SKM-1 (cell line): ENCODE results near the gene C4orf50.

Experiments
- DNase-seq: peaks from one replicate; lab custom pipeline; 2025; ENCODE audit not compliant: unreplicated experiment; lab: John Stamatoyannopoulos, UW

Gene C4orf50

DNA sequence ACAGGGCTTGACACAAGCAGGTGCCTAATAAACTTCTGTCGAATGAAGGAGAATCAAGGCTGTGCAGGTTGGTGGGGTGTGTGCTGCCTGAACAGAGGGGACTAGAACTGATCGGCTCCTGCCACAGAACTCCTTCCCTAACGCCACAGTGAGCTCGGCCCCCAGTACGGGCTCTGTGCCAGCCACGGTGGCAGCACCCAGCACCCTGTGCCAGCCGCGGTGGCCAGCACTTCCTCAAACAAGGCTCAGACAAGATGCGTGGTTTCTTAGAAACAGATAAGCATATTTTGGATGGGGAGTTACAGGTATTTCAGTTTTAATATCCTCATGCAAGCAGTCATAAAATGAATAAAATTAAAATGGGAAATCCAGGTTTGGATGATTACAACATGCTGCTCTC, 26.0 kb upstream of the C4orf50 start:
- no peak for DNase-seq

DNA sequence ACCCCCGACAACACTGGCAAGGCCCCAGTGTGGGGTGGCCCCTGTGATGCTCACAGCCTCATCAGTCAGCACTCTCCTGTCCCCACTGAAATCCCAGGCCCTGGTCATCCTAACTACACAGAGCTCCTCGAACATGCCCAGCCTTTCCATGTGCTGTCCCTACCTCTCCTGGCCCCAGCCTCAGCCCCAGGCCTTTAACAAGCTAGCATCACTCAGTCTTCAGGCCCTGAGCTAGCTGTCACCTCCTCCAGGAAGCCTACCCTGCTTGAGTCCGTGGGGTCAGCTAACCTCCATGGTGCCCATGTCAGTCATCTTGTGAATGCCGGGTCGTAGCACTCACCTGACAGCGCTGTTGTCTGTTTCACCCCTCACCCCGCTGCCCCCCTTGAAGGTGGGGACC, 25.6 kb upstream of the C4orf50 start:
- DNase-seq, result no peak

DNA sequence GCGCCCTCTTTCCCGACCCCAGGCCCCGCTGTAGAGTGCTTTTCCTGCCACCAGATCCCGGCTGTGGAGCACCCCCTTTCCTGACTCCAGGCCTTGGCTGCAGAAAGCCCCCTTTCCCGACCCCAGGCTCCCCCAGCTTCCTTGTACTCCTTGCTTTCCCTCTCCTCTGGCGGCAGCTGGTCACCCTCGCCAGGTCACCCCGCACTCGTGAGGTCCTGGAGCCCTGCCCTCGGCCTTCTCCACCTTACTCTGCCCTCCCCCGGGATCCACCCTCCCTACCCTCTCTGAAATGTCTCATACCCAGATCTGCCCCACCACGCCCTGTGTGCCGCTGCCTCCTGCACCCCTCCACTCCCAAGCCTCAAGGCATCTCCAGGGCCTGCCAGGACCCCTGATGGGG, 25.0 kb upstream of the C4orf50 start:
- no peak for DNase-seq

DNA sequence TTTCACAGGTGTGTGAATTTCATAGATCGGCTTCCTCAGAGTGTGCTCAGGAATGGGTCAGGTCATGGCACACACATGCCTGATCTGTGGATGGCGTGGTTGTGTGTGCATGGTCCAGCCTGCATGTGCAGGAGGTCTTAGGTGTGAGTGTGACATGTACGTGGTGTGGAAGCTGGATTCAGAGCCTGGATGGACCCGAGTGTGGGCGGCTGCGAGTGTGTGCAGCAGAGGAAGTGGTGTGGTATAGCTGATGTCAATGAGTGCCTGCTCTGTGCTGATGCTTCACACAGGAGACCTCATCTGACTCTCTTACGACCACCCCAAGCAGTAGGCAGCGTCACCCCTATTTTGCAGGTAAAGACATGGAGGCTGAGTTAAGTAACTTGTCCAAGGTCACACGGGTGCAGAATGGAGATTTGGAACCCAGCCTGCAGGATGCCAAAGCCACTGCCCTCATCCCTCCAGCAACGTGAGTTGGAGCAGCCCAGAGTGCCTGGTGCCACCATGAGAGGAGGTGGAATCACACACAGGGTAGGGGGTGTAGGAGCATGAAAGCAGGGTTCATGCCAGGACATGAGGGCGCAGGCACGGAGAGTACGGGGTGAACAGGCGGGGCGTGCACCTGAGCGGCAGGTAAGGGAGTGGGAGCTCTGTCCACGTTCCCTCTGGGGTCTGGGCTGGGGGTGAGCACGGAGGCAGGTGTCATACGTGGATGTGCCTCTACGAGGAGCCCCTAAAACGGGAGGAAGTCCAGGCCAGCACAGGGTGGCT, 24.2 kb upstream of the C4orf50 start:
- DNase-seq, result no peak

DNA sequence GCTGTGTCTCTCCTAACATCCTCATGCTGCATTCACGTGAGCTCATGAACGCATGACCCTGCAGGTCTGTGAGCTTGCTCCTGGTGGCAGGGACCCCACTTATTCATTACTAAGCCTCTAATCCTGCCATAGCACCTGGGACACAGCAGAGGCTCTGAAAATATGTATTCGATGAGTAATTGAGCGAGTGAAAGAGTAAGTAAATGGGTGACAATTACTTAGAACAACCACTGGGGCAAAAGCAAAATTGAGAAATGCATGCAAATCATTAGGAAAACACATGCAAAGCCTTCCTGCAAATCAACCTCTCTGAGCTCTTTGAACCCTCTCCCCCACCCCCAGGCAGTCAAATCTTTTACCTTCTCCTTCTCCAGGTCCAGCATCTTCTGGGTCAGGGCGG, 23.6 kb upstream of the C4orf50 start:
- no peak for DNase-seq

DNA sequence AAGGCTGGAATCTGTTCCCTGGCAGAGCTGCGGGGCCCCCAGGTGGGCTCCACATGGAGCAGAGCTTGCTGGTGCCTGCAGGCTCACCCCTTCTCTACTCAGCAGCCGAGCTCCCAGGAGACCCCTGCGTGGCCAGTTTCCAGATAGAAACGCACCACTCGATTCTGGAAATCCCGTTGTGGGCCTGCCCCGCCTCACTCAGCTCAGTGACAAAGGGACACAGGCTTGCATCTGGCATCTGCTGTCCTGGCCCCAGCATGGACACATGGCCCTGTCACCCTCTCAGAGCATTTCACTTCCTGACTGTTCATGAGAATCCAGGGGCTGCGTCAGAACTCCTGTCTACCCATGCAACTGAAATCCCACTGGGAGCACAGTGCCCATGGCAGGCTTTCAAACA, 20.5 kb upstream of the C4orf50 start:
- no peak for DNase-seq

DNA sequence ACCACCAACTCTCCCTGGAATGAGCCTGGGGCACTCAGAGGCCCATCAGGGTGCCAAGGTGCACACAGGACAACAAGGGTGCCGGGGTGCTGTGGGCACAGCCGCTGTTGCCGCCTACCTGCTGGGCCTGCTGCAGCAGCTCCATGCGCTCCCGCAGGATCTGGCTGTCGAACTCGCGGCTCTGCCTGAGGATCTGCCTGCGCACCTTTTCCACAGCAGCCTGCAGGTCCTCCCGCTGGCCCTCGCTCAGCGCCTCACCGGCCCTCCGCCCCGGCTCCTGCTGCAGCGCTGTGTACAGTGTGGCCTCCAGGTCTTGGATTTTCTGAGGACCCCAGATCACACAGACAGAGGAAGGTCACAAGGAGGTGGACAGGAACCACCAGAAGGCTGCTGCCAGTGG, 17.6 kb upstream of the C4orf50 start:
- no peak for DNase-seq

DNA sequence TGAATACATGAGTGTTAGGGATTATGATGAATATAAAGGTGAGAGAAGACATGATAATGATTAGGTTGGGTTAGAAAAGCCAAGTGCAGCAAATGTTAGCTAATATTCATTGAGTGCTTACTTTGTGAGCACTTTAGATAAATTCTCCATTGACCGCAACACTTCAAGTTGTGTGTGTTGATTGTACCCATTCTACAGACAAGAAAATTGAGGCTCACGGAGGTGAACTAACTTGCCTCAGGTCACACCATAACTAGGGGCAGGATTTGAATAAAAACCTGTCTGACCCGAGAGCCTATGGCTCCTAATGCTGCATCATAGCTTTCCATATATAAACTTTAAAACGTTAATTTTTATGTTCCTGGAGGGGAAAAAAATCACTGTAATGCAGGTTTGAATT, 15.2 kb upstream of the C4orf50 start:
- no peak for DNase-seq

DNA sequence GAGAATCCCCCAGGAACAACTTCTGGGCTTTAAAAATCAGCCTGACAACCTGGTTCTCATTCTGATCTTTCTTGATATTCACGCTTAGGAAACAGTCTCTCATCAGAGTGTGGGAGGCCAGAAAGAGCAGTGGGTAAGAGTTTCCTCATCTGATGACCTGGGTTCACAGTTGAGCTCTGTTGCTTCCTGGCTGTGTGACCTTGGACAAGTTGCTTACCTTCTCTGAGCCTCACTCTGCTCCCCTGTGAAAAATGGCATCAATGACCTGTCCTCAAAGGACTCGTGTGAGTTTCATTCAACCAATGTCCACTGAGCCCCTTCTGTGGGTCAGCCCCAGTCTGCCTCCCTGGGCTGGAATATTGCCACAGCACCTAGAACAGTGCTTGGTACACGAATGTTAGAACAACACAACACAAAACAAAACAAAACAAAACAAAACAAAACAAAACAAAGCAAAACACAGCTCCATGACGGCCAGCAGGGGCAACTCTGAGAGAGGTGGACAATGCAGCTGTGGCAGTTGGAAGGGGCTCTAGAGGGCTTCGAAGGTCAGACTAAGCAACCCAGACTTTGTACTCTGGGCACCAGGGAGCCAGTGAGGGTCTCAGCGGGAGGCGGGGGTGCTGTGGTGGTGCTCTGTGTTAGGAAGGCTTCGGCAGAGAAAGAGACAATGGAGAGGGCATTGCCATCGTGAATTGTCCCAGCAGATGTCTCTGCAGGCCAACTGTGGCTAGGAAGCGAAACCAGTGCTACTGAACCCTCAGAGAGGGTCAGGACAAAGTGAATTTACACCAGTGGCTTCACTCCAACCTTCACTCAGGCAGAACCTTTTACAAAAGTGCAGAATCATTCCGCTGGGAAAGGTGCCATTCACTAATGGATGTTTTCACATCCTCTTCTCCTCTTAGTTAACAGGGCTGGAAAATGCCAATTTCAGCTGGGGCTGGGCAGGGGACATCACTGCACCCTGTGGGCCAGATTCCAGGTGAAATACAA, 14.3 kb upstream of the C4orf50 start:
- DNase-seq, result no peak

DNA sequence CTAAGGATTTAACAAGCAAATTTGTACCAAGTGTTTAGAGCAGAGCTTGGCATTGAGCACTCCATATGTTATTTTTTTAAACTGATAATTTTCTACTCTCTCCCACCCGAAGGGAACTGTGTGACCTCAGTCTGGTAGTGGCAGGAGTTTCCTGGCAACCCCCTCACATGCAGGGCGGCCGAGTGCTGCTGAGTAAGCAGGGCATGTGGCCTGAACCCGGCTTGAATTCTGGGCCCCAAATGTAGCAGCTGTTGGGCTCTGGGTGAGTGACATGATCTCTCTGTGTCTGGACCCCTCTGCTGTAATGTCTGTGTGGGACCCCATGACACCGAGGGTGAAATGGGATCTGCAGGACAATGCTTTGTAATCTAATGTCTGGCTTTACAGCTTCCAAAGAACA, 13.6 kb upstream of the C4orf50 start:
- DNase-seq, result no peak

DNA sequence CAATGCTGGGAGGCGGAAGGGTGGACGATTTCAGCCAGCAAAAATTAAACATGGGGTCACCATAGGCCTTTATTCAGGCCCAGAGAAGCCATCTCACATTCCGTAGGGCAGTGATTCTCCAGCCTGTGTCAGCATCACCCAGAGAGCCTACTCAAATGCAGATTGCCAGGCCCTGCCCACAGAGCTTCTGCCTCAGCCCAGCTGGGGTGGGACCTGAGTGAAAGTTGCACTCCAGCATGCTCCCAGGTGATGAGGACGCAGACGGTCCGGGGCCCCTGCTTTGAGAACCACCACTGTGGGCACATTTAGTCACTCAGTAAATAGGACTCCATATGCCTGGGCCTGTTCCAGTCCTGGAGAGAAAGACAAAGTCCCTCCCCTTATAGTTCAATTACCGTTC, 12.4 kb upstream of the C4orf50 start:
- DNase-seq, result no peak

DNA sequence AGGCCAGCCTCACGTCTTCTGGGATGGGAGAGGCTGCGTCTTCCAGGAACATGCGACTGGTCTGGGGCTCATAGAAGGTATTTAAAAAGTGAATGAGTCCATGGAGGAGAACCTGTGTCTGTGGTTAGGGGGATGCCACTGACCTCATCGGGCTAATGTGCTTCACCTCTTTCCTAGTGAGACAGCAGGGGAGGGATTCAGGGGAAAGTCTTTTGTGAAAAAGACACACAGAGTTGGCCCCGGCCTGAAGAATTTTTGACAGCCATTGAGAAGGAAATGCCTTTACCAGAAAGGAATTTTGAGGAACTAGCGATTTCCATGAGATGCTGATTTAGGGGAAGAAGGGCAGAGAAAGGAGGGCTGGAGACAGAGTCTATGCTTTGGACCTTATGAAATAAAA, 11.0 kb upstream of the C4orf50 start:
- no peak for DNase-seq

DNA sequence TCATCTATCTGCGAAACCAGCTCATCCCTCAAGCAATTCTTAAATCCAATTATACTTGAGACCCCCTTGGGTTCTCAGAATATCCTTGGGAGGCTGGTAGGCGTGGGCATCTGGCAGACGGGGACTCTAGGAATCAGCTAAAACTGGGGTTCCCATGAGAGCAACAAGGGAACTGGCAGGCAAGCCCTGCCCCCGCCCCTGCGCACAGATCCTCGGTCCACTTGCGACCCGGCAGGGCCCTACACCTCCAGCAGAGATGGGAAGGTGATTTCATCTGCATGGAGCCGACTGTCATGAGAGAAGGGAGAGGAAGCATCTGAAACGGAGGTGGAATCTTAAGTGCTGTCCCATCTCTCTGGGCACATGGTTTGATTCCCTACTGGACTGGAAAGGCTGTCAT, 9.9 kb upstream of the C4orf50 start:
- no peak for DNase-seq

DNA sequence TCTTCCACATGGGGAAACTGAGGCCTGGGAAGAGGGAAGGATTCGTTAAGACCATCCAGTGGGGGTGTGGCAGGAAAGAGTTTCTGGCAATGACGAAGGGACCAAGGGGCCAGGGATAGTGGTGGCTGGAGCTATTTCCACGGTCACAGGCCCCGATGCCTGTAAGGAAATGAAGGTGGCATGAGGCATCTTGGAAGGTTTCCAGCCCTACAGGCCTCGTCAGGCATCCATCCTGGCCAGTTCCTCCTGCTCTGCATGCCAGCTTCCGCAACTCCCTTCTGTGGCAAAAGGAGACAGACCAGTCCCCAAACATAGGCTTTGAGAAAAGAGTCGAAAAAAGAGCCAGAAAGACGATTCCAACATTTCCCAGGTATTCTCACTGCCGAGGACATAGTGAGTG, 9.2 kb upstream of the C4orf50 start:
- DNase-seq, result no peak

DNA sequence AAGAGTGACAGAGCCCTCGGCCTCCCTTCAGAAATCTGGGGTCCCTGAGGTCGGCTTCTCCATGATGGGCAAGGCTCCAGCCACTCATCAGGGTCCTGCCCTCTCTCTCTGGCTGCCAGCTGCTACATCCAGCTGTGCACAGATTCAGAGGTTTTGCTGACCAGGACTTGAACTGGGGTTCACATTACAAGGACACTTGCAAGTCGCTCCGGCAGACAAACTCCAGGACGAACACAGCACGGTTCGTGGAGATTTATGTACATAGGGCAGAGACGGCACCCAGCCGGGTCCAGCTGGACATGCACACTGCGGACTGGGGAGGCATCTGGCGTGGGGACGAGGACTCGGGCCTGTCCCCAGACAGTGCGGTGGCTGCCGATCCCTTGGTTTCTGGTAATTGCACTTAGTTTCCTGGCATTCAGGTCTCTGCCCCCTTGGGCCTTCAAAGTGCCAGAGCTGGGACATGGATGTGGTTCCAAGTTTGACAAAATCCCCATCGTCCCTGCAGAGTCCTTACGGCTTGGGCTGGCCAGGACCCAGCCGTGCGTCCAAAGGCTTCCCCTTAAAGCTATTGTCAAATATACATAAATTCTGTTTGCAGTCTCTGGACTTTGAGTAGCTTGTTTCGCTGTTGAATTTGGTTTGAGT, 6.2 kb upstream of the C4orf50 start:
- DNase-seq, result no peak

DNA sequence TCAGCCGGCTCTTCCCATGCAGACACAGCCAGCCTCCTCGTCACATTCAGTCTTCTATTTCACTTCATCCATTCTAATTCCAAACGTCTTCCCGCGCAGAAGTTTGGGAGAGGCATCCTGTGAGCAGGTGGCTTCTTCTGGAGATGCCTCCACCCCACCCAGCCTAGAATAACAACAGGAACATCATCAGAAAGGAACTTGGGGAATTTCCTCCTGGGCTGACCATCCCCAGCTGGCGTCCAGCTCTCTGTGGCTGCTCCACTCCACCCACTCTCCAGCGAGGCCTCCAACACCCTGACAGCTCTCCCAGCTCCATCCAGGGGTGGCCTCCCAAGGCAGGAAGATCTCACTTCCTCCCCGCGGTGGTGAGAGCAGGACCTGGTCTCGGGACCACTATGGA, 5.5 kb upstream of the C4orf50 start:
- no peak for DNase-seq

DNA sequence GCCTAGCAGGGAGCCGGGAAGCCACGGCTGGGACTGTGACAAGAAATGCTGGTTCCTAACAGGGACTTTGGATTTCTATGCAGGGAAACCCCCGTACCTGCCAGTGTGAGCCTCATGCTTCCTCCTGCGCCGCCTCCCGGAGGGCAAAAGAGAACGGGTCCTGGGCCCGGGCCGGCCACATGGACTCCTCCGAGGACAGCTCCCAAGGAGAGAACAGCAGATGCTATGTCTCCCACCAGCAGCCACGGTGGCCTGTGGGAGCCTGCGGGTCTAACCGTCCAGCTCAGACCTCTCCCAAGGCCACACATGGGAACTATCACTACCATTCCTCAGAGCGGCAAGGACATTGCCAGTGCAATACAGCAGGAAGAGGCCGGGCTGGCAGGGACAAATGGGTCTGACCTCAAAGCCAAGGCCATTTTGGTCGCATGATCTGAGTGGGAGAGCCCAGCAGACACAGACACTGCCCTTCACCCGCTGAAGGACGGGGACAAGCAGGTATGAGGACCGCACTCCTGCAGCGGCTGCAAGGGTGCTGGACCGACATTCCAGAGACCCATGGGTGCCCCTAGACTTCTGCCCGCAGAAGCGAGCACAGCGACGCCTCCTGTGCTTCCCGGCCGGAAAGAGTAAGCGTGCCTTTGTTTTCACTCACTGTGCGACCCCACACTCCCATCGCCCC, 4.5 kb upstream of the C4orf50 start:
- no peak for DNase-seq

DNA sequence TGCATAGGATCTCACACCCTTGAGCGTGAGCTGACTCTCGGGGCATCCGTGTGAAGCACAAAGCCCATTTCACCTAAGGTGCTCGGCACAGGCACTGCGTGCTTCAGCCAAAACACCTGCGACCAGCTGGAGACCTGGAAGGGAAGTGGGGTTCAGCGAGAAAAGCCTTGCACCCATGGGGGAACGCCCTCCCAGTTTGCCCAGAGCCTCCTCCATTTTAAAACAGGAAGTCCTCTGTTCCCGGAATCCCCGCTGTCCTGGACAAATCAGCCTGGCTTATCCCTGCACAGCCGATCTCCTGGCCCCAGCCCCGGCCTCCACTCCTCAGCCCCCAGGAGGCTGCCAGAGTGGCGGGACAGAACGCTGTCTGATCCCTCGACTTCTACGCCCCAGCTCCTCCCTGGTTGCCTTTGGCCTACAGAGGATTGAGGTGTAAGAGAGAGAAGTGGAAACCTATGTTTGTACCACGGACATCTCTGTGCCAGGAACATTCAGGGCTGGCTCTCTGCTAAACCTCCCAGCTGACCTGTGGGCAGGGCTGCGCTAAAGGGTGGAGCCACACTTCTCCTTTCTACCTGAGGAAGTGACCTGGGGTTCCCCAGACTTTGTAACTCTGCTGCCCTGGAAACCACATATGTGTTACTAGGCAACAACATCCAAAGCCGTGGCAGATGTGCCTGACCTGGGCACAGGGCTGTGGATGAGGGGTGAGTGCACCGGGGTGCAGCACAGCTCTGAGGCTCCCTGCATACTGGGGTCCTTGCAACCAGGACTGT, 3.8 kb upstream of the C4orf50 start:
- no peak for DNase-seq

DNA sequence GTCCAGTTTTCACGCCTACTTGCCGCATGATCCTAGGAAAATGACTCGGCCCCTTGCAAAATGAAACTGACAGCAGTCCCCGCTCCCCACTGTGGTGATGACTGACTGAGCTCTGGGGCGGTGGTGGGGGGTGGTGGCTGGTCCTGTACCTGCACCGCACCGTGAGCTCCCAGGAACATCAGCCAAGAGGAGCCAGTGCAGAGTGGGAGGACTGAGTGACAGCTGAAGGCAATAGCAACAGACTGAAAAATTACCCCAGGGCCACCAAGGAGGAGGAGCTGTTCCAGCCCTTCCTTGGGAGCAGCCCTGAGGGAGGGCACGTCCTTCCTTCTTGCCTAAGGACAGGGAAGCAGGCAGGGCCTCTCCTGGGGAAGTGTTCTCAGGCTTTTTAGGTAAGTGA, 2.4 kb upstream of the C4orf50 start:
- no peak for DNase-seq
